Measurements from ENCODE around the gene BMP7. TPM values are rescaled to one million over a fixed set of nuclear protein-coding genes. Genes with fewer than 3 reads are reported as not detected.

The BMP7 gene
- total and polyA plus RNA-seq, 9 of the 15 experiments (the other 6 are each of a cell fraction or from before 2014, with no cell fraction given) = 0.18 TPM; not detected in 8

GRCh38 chr20:57230247-57230646 is 36.2 kb downstream of the BMP7 start:
- ChIA-PET POLR2A (interaction anchor here (0.5 to 1.3 kb wide), 5 partner anchors 11 to 686 kb away, joined by 3 to 5 read pairs (median 3); no protein-coding TSS in a partner anchor), CTCF (ENCODE audit: low intra/inter-chr PET ratio) (no interaction called here)
- 2% methylated on average over 8 of the region's 8 CpGs for WGBS (ENCODE audit: insufficient coverage, low coverage, missing lambda C conversion rate)
- H3K9me3 ChIP-seq (replicated peaks; ENCODE audit: control insufficient read depth, insufficient read depth, low read depth, low read length) = no peaks in the 10 kb centered on the region
- H3K27me3 ChIP-seq (ENCODE audit: control insufficient read depth in 2 of 2, insufficient read depth in 2 of 2, low read length in 2 of 2) = peaks cover 14 to 69% of the 10 kb centered on the region in 2 experiments; a peak in 3 of 5 replicates
- no peak overlapping the region for H2AFZ ChIP-seq (ENCODE audit: low read depth, low read length)
- in situ Hi-C loops (cut with MboI) = no loop called here
- H3K27ac ChIP-seq (ENCODE audit: extremely low read depth, low read depth, low read length) = no peak overlapping the region
- DNase-seq (ENCODE audit: extremely low read depth in 1 of 4, low spot score in 3 of 4) (no peak), FAIRE-seq (no peak), ATAC-seq (no peak)
- intact Hi-C loops (cut with micrococcal nuclease) = no loop called here
- no peaks in the 10 kb centered on the region for H3K4me1 ChIP-seq (replicated peaks in 1 of 2; ENCODE audit: control insufficient read depth in 2 of 2, insufficient read depth in 2 of 2, low read length in 2 of 2)
- H3K4me2 ChIP-seq (ENCODE audit: insufficient read depth, low read length) = no peak overlapping the region
- H4K20me1 ChIP-seq (replicated peaks; ENCODE audit: control insufficient read depth, insufficient read depth, low read length) = peaks cover 9% of the 10 kb centered on the region
- no peaks in the 10 kb centered on the region for H3K36me3 ChIP-seq (ENCODE audit: control insufficient read depth, insufficient read depth, low read length)
- BruUV-seq (replicated peaks) = no TSS peak
- no peak for TF ChIP-seq JUNB (CRISPR knock-in tag; conservative IDR thresholded peaks at IDR 0.05)
- TF ChIP-seq FOXM1 (IDR thresholded peaks at IDR 0.05; ENCODE audit: low read depth) = no peak
- TF ChIP-seq FOXM1 (CRISPR knock-in tag; IDR thresholded peaks at IDR 0.05; ENCODE audit: low read depth) = no peak
- TF ChIP-seq FOXA1 (IDR thresholded peaks at IDR 0.05; ENCODE audit: borderline replicate concordance) = no peak
- TF ChIP-seq OTX1 (CRISPR knock-in tag; IDR thresholded peaks at IDR 0.05) = no peak
- TF ChIP-seq ZBTB11 (CRISPR knock-in tag; IDR thresholded peaks at IDR 0.05) = peak in 1 of 3 experiments; percentile 79; a peak in 2 of 6 replicates
- no peak for TF ChIP-seq ZNF395 (CRISPR knock-in tag; IDR thresholded peaks at IDR 0.05)
- no peaks in the 10 kb centered on the region for H3K9me1 ChIP-seq (ENCODE audit: control insufficient read depth, insufficient read depth, low read length)
- H3K4me3 ChIP-seq = no peak overlapping the region
- H3K79me2 ChIP-seq (ENCODE audit: control insufficient read depth, insufficient read depth, low read length) = no peaks in the 10 kb centered on the region
- H3K9ac ChIP-seq (ENCODE audit: insufficient read depth in 1 of 2, low read depth in 2 of 2, low read length in 2 of 2) = no peak overlapping the region; a peak in 1 of 4 replicates

Measured in K562 (cell line).